ENCODE data around the gene PDK1.

PDK1 gene

DNA sequence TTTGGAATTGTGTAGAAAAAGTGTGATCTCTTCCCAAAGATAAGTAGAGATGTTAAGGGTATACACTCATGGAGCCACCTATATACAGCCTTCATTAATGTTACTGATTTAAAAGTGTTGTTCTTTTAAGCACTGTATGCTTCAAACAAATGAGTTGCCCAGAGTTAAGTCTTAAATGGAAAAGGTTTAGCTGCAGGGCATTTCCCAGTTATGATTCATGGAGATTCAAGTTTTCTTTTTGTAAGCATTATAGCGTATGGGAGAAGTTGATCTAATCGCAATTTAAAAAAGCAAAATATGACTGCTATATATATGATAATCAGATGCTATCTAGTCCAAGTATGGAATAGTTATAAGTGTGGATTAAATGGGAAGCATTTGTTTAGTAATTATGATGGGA is 4.8 kb downstream of the PDK1 start:
- TF ChIP-seq, protein P1, sequence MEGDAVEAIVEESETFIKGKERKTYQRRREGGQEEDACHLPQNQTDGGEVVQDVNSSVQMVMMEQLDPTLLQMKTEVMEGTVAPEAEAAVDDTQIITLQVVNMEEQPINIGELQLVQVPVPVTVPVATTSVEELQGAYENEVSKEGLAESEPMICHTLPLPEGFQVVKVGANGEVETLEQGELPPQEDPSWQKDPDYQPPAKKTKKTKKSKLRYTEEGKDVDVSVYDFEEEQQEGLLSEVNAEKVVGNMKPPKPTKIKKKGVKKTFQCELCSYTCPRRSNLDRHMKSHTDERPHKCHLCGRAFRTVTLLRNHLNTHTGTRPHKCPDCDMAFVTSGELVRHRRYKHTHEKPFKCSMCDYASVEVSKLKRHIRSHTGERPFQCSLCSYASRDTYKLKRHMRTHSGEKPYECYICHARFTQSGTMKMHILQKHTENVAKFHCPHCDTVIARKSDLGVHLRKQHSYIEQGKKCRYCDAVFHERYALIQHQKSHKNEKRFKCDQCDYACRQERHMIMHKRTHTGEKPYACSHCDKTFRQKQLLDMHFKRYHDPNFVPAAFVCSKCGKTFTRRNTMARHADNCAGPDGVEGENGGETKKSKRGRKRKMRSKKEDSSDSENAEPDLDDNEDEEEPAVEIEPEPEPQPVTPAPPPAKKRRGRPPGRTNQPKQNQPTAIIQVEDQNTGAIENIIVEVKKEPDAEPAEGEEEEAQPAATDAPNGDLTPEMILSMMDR (IDR thresholded peaks at IDR 0.05; ENCODE audit: insufficient read depth, low read depth, low read length, missing control alignments), result no peak
- no peak overlapping the region for H3K4me3 ChIP-seq (ENCODE audit: low read depth, low read length)
- no peak for DNase-seq (ENCODE audit: low read depth)

- H3K4me3 ChIP-seq (ENCODE audit: low read depth, low read length), result no peak overlapping the region
- no peak for DNase-seq (ENCODE audit: low read depth)
- TF ChIP-seq, protein P1 (IDR thresholded peaks at IDR 0.05; ENCODE audit: insufficient read depth, low read depth, low read length, missing control alignments), result no peak
Measured at GRCh38 chr2:172561270-172561669, 5.4 kb downstream of the PDK1 start.

- DNase-seq (ENCODE audit: low read depth), result no peak
- TF ChIP-seq, protein P1 (IDR thresholded peaks at IDR 0.05; ENCODE audit: insufficient read depth, low read depth, low read length, missing control alignments), result no peak
- H3K4me3 ChIP-seq (ENCODE audit: low read depth, low read length), result no peak overlapping the region
Measured at GRCh38 chr2:172562298-172562697, 6.4 kb downstream of the PDK1 start.

- no peak for DNase-seq (ENCODE audit: low read depth)
- TF ChIP-seq, protein P1 (IDR thresholded peaks at IDR 0.05; ENCODE audit: insufficient read depth, low read depth, low read length, missing control alignments), result no peak
- no peak overlapping the region for H3K4me3 ChIP-seq (ENCODE audit: low read depth, low read length)
Measured at GRCh38 chr2:172564376-172564775, 8.5 kb downstream of the PDK1 start.

GRCh38 chr2:172571245-172571644 is 15.4 kb downstream of the PDK1 start:
- DNase-seq (ENCODE audit: low read depth), result no peak
- no peak overlapping the region for H3K4me3 ChIP-seq (ENCODE audit: low read depth, low read length)
- TF ChIP-seq, protein P1 (IDR thresholded peaks at IDR 0.05; ENCODE audit: insufficient read depth, low read depth, low read length, missing control alignments), result no peak

GRCh38 chr2:172572981-172573380 is 17.1 kb downstream of the PDK1 start:
- TF ChIP-seq, protein P1 (IDR thresholded peaks at IDR 0.05; ENCODE audit: insufficient read depth, low read depth, low read length, missing control alignments), result no peak
- H3K4me3 ChIP-seq (ENCODE audit: low read depth, low read length), result no peak overlapping the region
- DNase-seq (ENCODE audit: low read depth), result no peak

- no peak overlapping the region for H3K4me3 ChIP-seq (ENCODE audit: low read depth, low read length)
- no peak for DNase-seq (ENCODE audit: low read depth)
- TF ChIP-seq, protein P1 (IDR thresholded peaks at IDR 0.05; ENCODE audit: insufficient read depth, low read depth, low read length, missing control alignments), result no peak
Measured at GRCh38 chr2:172574965-172575364, 19.1 kb downstream of the PDK1 start.
